ENCODE data around the gene FHIT. TPM values are rescaled to one million over a fixed set of nuclear protein-coding genes. Genes with fewer than 3 reads are reported as not detected.

The FHIT gene
- total and polyA plus RNA-seq, 10 of the 15 experiments (the other 5 are each of a cell fraction or from before 2014, with no cell fraction given), result 4.2 to 14.9 (median 9.4) TPM

DNA sequence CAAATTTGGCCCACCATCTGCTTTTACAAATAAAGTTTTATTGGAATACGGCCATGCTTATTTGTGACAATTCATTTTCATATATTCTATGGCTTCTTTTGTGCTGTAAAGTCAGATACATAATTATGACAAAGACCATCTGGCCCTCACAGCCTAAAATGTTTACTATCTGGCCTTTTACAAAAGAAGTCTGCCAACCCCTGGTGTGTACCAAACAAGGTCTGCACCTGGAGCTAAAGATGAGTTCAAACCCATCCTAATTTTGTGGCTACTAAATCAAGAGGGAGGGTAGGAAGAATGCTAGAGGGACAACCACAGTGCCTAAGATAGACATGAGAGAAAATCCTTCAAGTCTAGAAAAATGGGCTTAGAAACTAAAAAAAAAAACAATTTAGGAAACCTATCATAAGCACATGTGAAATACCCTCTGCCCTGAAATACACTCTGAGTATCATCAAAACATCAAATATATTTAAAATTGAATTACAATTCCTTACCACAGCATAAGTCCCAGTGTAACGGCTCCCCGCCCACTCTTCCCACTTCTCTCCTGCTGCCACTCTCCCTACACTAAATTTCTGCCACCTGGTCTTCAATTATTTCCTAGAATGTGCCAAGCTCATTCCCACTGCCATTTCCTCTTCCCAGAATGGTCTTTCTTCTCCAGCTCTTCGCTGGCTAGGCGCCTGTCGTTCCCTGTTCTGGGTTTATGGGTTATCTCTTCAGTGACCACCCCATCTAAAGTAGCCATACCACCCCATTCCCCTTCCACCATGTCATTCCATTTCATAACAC is 1250.7 kb downstream of the FHIT start:
- no peak for FAIRE-seq
- H3K4me2 ChIP-seq (ENCODE audit: control insufficient read depth, insufficient read depth), result no peak overlapping the region
- CTCF ChIA-PET, result no interaction called here
- no peak overlapping the region for H3K4me3 ChIP-seq
- H3K4me1 ChIP-seq (ENCODE audit: control insufficient read depth, insufficient read depth, low read length), result no peaks in the 10 kb centered on the region
- TF ChIP-seq TCF12 (IDR thresholded peaks at IDR 0.05; ENCODE audit: low read depth, low read length) (no peak), ZNF24 (IDR thresholded peaks at IDR 0.05) (no peak), GABPA (IDR thresholded peaks at IDR 0.05; ENCODE audit: low read depth) (no peak), HDGF (IDR thresholded peaks at IDR 0.05) (no peak), SP1 (IDR thresholded peaks at IDR 0.05; ENCODE audit: low read depth, low read length) (no peak), TBL1XR1 (IDR thresholded peaks at IDR 0.05; ENCODE audit: low read depth, low read length) (no peak), POU2F2 (IDR thresholded peaks at IDR 0.05; ENCODE audit: borderline replicate concordance, low read depth, low read length) (no peak)
- TF ChIP-seq, protein P1, sequence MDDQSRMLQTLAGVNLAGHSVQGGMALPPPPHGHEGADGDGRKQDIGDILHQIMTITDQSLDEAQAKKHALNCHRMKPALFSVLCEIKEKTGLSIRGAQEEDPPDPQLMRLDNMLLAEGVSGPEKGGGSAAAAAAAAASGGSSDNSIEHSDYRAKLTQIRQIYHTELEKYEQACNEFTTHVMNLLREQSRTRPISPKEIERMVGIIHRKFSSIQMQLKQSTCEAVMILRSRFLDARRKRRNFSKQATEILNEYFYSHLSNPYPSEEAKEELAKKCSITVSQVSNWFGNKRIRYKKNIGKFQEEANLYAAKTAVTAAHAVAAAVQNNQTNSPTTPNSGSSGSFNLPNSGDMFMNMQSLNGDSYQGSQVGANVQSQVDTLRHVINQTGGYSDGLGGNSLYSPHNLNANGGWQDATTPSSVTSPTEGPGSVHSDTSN (IDR thresholded peaks at IDR 0.05; ENCODE audit: insufficient replicate concordance, low read depth, low read length), result no peak
- in situ Hi-C loops (cut with MboI), result no loop called here
- no peaks in the 10 kb centered on the region for H3K79me2 ChIP-seq (ENCODE audit: control insufficient read depth, insufficient read depth, low read length)
- no peaks in the 10 kb centered on the region for H4K20me1 ChIP-seq (ENCODE audit: control insufficient read depth, insufficient read depth)
- intact Hi-C loops (cut with micrococcal nuclease; ENCODE audit: unreplicated experiment), result no loop called here
- no peak for ATAC-seq
- no peaks in the 10 kb centered on the region for H3K36me3 ChIP-seq (ENCODE audit: control insufficient read depth in 2 of 2, insufficient read depth in 2 of 2, low read length in 1 of 2)
- no peaks in the 10 kb centered on the region for H3K27me3 ChIP-seq (replicated peaks in 1 of 2; ENCODE audit: control insufficient read depth in 2 of 2, insufficient read depth in 2 of 2, low read length in 1 of 2)
- H3K9me3 ChIP-seq (replicated peaks; ENCODE audit: control insufficient read depth, insufficient read depth, low read length), result no peaks in the 10 kb centered on the region
- BruUV-seq (replicated peaks), result no TSS peak
- WGBS (ENCODE audit: insufficient coverage, insufficient replicate concordance, low lambda C conversion rate, missing lambda C conversion rate), result 78% methylated on average over 6 of the region's 6 CpGs
- RAD21 ChIA-PET (ENCODE audit: unreplicated experiment), result no interaction called here
- SMC1A ChIA-PET (ENCODE audit: uncharacterized antibody, unreplicated experiment), result no interaction called here
- H3K9ac ChIP-seq (ENCODE audit: control insufficient read depth, insufficient read depth, low read length), result no peak overlapping the region
- DNase-seq (ENCODE audit: low read depth, low spot score), result no peak
- H2AFZ ChIP-seq (ENCODE audit: control insufficient read depth, low read depth, low read length), result no peak overlapping the region
- POLR2A ChIA-PET, result no interaction called here
- H3K27ac ChIP-seq (ENCODE audit: control insufficient read depth, insufficient read depth), result no peak overlapping the region
